SK-N-SH treated with all-trans-retinoic acid at 6 μM for 48 hours (cell line): ENCODE results near the gene NCL.

Experiments
- ATAC-seq: fragments of 200-7000 bp; cut with Tn5 transposase; 3 replicates; pipeline ENCODE4 v1.9.1; 2020; ENCODE audit warnings: mild to moderate bottlenecking, moderate library complexity
- ARNTL ChIP-seq: fragments of 450-650 bp; formaldehyde crosslinking; IDR thresholded peaks from 2 replicates; pipeline ENCODE4 v1.5.0; 2020; ENCODE audit warnings: low read depth, mild to moderate bottlenecking, moderate library complexity, borderline replicate concordance
- BACH2 ChIP-seq: fragments of 250-450 bp; sonication (Bioruptor Pico); IDR thresholded peaks from 2 replicates; pipeline ENCODE4 v1.9.0; 2021; ENCODE audit warnings: mild to moderate bottlenecking, borderline replicate concordance
- CREB5 ChIP-seq: fragments of 250-450 bp; sonication (Bioruptor Pico); IDR thresholded peaks from 2 replicates; pipeline ENCODE4 v1.5.1; 2020; ENCODE audit warnings: low read depth, mild to moderate bottlenecking, moderate library complexity
- CSDC2 ChIP-seq: fragments of 250-450 bp; sonication (Bioruptor Pico); IDR thresholded peaks from 2 replicates; pipeline ENCODE4 v1.5.0; 2020; ENCODE audit warnings: mild to moderate bottlenecking, moderate library complexity
- CSRNP3 ChIP-seq: fragments of 250-450 bp; sonication (Bioruptor Pico); IDR thresholded peaks from 2 replicates; pipeline ENCODE4 v1.5.1; 2021; ENCODE audit warnings: mild to moderate bottlenecking, moderate library complexity
- ESRRG ChIP-seq: fragments of 250-450 bp; sonication (Bioruptor Pico); IDR thresholded peaks from 2 replicates; pipeline ENCODE4 v1.6.1; 2021; ENCODE audit warnings: mild to moderate bottlenecking
- GLIS3 ChIP-seq: fragments of 250-450 bp; sonication (Bioruptor Pico); IDR thresholded peaks from 2 replicates; pipeline ENCODE4 v1.5.0; 2020; ENCODE audit warnings: mild to moderate bottlenecking, moderate library complexity
- ISL1 ChIP-seq: fragments of 250-450 bp; sonication (Bioruptor Pico); IDR thresholded peaks from 2 replicates; pipeline ENCODE4 v2.1.2; 2022; ENCODE audit warnings: mild to moderate bottlenecking, moderate library complexity
- OSR1 ChIP-seq: fragments of 250-450 bp; sonication (Bioruptor Pico); IDR thresholded peaks from 2 replicates; pipeline ENCODE4 v1.8.0; 2022; ENCODE audit warnings: moderate library complexity, mild to moderate bottlenecking, inconsistent platforms
- PATZ1 ChIP-seq: fragments of 250-450 bp; sonication (Bioruptor Pico); IDR thresholded peaks from 2 replicates; pipeline ENCODE4 v1.8.0; 2020; ENCODE audit warnings: mild to moderate bottlenecking, moderate library complexity, borderline replicate concordance
- POU6F1 ChIP-seq: fragments of 250-450 bp; sonication (Bioruptor Pico); IDR thresholded peaks from 2 replicates; pipeline ENCODE4 v1.8.0; 2021; ENCODE audit warnings: low read depth, mild to moderate bottlenecking, moderate library complexity, borderline replicate concordance
- PPARA ChIP-seq: fragments of 250-450 bp; sonication (Bioruptor Pico); IDR thresholded peaks from 2 replicates; pipeline ENCODE4 v1.5.0; 2020; ENCODE audit warnings: mild to moderate bottlenecking, borderline replicate concordance
- RARB ChIP-seq: fragments of 250-450 bp; sonication (Bioruptor Pico); IDR thresholded peaks from 2 replicates; pipeline ENCODE4 v1.8.0; 2021; ENCODE audit warnings: mild to moderate bottlenecking, moderate library complexity
- SNAI2 ChIP-seq: fragments of 250-450 bp; sonication (Bioruptor Pico); IDR thresholded peaks from 2 replicates; pipeline ENCODE4 v1.5.0; 2020; ENCODE audit warnings: mild to moderate bottlenecking, moderate library complexity
- TCF4 ChIP-seq: fragments of 250-450 bp; sonication (Bioruptor Pico); IDR thresholded peaks from 2 replicates; pipeline ENCODE4 v1.8.0; 2021; ENCODE audit warnings: mild to moderate bottlenecking, moderate library complexity, borderline replicate concordance
- TOX ChIP-seq: fragments of 250-450 bp; sonication (Bioruptor Pico); IDR thresholded peaks from 2 replicates; pipeline ENCODE4 v1.8.0; 2021; ENCODE audit warnings: mild to moderate bottlenecking, moderate library complexity, borderline replicate concordance
- TSHZ2 ChIP-seq: fragments of 250-450 bp; sonication (Bioruptor Pico); IDR thresholded peaks from 2 replicates; pipeline ENCODE4 v1.5.0; 2020; ENCODE audit warnings: mild to moderate bottlenecking, moderate library complexity
- ZC3H10 ChIP-seq: fragments of 250-450 bp; sonication (Bioruptor Pico); IDR thresholded peaks from 2 replicates; pipeline ENCODE4 v1.5.1; 2021; ENCODE audit warnings: mild to moderate bottlenecking, moderate library complexity
- ZFP3 ChIP-seq: fragments of 250-450 bp; sonication (Bioruptor Pico); IDR thresholded peaks from 2 replicates; pipeline ENCODE4 v1.5.0; 2020; ENCODE audit warnings: mild to moderate bottlenecking, moderate library complexity
- ZFP30 ChIP-seq: fragments of 450-650 bp; formaldehyde crosslinking; IDR thresholded peaks from 2 replicates; pipeline ENCODE4 v1.5.0; 2022; ENCODE audit warnings: mild to moderate bottlenecking, moderate library complexity
- ZNF8 ChIP-seq: fragments of 450-650 bp; formaldehyde crosslinking; IDR thresholded peaks from 2 replicates; pipeline ENCODE4 v1.5.0; 2020; ENCODE audit warnings: mild to moderate bottlenecking, moderate library complexity

NCL gene

GRCh38 chr2:231457101-231457500, 7.2 kb downstream of the NCL start:
- ATAC-seq, result no peak
- no peak for TF ChIP-seq TOX (CRISPR knock-in tag)
- TF ChIP-seq PATZ1 (CRISPR knock-in tag), result no peak
- TF ChIP-seq OSR1 (CRISPR knock-in tag), result no peak
- no peak for TF ChIP-seq ISL1 (CRISPR knock-in tag)
- TF ChIP-seq, all 23 proteins: peak for 0

- TF ChIP-seq BACH2 (CRISPR knock-in tag) (no peak), ZNF8 (no peak), TCF4 (CRISPR knock-in tag) (no peak), GLIS3 (CRISPR knock-in tag) (no peak), ESRRG (no peak), RARB (CRISPR knock-in tag) (no peak), ARNTL (CRISPR knock-in tag) (no peak), CSDC2 (no peak), PATZ1 (CRISPR knock-in tag) (no peak), SNAI2 (CRISPR knock-in tag) (no peak), ZC3H10 (CRISPR knock-in tag) (no peak), CREB5 (CRISPR knock-in tag) (no peak), ZFP30 (CRISPR knock-in tag) (no peak), TOX (CRISPR knock-in tag) (no peak), PPARA (CRISPR knock-in tag) (no peak), ISL1 (CRISPR knock-in tag) (no peak), TSHZ2 (CRISPR knock-in tag) (no peak), ZFP3 (CRISPR knock-in tag) (no peak), POU6F1 (CRISPR knock-in tag) (no peak), CSRNP3 (no peak)
- ATAC-seq, result no peak
Measured at GRCh38 chr2:231456295-231457004, 7.8 kb downstream of the NCL start.
